HT1080 (cell line): Measurements from ENCODE around the gene TGFBR3. TPM values are rescaled to one million over a fixed set of nuclear protein-coding genes. Genes with fewer than 3 reads are reported as not detected.

Experiments
- DNase-seq: peaks from one replicate; pipeline ENCODE4 v3.0.0-alpha.2; 2015; ENCODE audit warnings: low read depth
- total RNA-seq: library from RNA; depleted of rRNA; stranded (reverse); fragments of >200 nt; shearing (Covaris generic); gene quantifications from 2 replicates; pipeline ENCODE4 v1.2.3, GENCODE V29; 2014

TGFBR3 gene
- total RNA-seq, 1 experiment from 2014 or later: 12.0 TPM

DNA sequence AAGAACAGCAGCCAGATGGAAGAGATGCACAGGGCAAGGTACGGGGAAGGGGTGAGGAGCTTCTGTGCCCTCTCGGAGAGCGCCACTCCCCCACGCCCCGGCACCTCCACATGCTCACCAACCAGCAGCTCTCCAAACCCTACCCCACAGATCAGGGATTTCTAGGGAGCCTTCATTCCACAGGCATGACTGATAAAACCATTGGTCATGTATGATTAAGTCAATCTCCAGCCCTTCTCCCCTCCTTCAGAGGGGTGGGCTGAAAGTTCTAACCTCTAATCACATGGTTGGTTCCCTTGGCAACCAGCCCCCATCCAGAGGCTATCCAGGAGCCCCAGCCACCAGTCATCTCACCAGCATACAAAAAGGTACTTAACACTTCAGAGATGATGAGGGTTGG lies 144.7 kb downstream of the TGFBR3 start:
- peak; percentile 18 for DNase-seq

DNA sequence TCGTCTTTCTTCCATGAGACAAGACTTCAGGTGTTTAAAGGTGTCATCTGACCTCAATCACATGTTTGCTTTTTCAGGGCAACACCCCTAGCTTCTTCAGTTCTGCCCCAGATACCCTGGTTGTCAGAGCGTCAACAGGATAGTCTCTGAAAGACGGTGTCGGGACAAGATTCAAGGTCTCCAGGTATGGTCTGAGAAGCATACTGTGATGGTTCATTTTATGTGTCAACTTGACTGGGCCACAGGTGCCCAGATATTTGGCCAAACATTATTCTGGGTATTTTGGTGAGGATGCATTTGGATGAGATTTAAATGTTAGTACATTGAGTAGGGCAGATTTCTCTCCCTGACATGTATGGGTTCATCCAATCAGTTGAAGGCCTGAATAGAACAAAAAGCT lies 148.3 kb downstream of the TGFBR3 start:
- DNase-seq: no peak

GRCh38 chr1:91736715-91737615 lies 149.0 kb downstream of the TGFBR3 start:
- DNase-seq: peak; percentile 81

GRCh38 chr1:91736146-91736714 lies 149.7 kb downstream of the TGFBR3 start:
- DNase-seq: no peak

- DNase-seq: no peak
These were observed 150.6 kb downstream of the TGFBR3 start for GRCh38 chr1:91735266-91735845.

DNA sequence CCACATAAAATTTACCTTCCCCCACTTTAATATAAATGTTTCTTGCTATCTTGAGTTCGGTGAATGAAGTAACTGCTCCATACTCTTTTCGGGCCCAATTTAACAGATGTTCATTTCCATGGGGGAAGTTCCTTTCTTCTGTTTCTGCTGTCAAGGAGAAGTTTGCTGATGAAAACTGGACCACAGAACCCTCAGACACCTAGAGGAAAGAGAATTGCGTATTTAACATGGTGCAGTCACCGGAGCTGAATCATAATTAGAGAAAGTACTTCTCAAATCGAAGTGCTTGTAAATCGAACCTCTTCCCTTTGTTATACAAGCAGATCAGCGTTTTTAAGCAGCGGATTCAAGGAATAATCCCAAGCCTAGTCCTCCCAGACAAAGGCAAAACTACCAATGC lies 151.2 kb downstream of the TGFBR3 start:
- DNase-seq: no peak

GRCh38 chr1:91733108-91733710 lies 152.7 kb downstream of the TGFBR3 start:
- DNase-seq: no peak

DNA sequence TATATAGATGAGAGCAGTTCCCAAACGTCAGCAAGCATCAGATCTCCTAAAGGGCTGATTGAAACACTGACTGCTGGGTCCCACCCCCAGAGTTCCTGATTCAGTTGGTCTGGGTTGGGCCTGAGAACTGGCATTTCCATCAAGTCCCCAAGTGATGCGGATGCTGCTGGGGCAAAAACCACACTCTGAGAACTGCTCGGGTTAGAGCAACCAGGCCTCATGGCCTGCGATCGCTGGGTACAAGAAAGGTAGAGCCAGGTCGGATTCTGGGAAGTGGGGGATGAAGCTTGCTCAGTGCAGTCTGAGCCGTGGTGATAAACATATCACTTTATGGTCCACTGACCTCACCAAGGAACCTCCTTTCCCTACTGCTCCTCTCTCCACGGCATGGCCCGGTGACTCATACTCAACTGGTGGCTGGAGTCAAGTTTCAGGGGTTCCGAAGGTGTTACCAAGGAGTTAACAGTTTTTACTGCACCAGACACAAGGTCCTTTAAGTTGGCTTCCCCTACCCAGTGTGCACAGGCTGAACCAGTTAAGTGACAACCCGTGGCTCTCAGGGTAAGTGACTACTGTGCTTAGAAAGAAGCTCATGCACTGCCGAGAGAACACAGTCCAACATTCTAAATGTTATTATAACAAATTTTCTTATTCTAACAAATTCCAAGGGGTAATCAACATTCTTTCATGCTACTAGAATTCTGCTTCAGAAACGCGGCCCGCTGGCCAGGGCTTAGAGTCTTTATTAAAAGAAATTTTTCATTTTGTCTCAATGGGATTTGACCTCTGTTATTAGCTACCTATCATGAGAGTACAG lies 153.5 kb downstream of the TGFBR3 start:
- peak; percentile 90 for DNase-seq

DNA sequence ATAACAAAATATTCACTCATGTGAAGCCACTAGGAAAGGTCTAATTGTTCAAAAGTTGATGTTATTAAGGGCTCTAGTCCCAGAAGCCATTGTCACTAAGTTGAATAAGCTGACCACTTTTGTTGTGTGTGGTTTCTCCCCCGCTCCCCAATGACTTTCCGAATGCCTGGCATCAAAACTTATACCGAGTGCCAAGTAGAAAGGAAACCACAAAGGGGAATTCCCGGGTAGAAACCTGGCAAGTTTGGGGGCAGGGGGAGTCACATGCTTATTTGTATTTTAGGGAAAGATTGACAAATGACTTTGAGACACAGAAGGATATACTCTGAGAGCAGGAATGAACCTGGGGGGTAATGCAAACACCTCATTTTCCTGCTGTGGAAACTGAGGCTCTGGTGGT lies 154.1 kb downstream of the TGFBR3 start:
- peak; percentile 71 for DNase-seq

DNA sequence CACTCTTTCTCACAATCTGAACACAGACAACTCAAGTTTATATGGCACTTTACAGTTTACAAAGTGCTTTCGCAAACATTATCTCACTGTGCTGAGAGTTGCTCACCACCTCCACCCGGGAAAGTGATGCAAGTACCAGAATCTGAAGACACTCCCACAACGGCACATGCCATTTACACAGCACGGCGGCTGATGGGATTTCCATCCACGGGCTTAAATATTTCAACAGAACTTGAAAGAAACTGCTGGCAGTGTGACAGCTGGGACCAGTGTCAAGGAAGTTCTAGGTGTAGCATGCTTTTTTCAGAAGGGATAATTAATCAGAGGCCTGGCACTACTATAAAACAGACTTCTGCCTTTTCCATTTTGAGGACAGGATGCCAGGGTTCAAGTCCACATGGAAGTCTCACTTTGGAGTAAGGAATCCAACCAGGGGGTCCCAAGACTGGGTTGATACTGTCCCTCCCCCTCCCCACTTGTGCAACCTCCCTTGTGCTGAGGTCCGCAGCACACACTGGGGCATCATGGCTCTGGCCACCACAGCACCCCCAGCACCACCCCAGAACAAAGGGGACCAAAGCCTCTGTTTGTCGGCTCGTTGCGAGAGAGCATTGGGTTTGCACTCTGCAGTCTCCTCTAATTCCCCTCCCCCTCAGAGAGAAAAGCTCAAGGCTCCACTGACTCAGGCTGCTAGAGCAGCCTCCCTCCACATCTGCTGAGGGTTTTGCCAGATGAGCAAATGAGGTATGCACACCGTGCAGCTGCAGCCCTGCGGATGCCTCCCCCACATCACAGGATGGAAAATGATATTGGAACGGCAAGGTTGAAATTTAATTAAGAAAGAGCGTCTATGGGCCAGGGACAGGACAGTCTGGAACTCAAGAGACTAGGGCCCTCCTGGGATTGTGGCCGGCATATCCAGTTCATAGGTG lies 154.9 kb downstream of the TGFBR3 start:
- peak; percentile 48 for DNase-seq

GRCh38 chr1:91729621-91730358 lies 156.2 kb downstream of the TGFBR3 start:
- no peak for DNase-seq

DNA sequence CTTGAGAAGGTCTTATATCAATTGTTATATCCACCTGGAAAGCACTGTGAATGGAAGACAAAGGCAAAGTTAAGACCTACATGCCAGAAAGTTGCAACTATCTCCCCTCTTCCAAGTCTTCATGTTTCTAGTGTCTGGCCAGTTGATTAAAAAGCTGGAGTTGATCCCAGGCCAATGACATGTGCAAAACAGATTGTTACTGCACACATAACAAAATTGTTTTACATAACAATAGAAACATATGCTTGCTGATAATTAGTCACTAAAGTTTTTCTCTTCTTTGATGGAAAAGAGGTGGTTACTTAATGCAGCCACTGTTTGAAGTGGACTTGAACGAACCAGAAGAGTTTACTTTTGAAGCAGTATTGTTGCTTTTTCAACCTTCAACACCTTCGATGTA lies 158.2 kb downstream of the TGFBR3 start:
- DNase-seq: no peak

GRCh38 chr1:91725989-91726721 lies 159.8 kb downstream of the TGFBR3 start:
- DNase-seq: no peak

DNA sequence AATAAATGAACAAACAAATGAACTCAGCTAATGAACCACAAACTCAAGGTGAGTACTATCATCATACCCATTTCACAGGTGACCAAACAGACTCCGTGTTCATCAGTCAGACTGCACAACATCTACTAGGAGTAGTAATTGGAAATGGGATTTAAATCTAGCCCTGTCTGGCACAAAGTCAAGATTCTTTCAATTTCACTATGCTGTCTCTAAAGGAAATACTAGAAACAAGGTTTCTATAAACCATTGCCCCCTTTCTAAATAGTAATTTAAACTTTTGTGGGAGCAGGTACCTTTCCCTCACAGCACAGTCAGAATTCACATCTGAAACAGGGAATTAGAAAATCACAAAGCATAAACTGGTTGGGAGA lies 160.3 kb downstream of the TGFBR3 start:
- DNase-seq: no peak

- no peak for DNase-seq
These were observed 161.3 kb downstream of the TGFBR3 start for GRCh38 chr1:91724644-91725043.

- DNase-seq: no peak
These were observed 161.7 kb downstream of the TGFBR3 start for GRCh38 chr1:91724231-91724630.

- no peak for DNase-seq
These were observed 165.9 kb downstream of the TGFBR3 start for GRCh38 chr1:91720044-91720443.

DNA sequence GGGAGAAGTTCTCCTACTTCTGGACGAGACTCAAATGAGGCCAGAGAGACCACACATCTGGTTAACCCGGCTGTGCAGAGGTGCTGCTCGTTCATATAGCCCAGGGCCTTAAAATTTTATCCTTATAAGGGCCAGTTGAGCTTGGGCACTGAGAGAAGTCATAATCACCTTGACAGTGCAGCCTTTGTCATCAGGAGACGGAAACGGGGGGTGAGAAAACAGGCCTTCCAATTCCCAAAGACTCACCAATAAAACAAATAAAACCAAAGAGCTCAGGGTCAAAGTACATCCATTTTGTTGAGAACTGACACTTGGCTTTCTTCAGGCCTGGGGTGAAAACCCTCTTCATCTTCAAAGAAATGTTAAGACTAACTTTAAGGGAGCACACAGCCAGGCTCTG lies 167.1 kb downstream of the TGFBR3 start:
- DNase-seq: no peak

DNA sequence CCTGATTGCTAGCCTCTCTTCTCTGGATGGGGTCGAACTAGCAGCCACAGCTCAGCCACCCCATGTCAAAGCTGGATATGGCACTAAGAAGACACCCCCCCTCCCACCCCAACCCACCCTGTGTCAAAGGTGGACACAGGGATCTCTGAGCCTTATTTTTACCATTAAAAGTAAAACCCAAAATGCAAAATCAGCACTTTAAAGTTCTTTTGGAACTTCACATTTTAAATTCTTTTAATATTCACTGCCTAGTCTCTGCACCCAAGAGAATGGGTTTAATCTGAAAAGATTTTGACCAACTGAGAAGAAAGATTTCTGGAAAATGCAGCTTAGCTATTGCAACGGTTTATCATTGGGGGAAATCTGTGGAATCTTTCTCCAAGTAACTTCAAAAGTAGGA lies 167.6 kb downstream of the TGFBR3 start:
- no peak for DNase-seq
